Thyroid gland (tissue), 4 donors: ENCODE data around the gene FKBP2.

ENCODE experiments used
- CTCF ChIP-seq, 6 experiments: fragments of 200-600 bp in 3 of 6; fragments of 450-650 bp in 3 of 6; sonication (generic) in 3 of 6; IDR thresholded peaks; one replicate each; pipeline ENCODE4 v1.5.1; 2016 to 2019; ENCODE audit warnings: antibody characterized with exemption in 6 of 6, mild to moderate bottlenecking in 2 of 6, inconsistent platforms in 1 of 6, moderate library complexity in 1 of 6
- POLR2A ChIP-seq, 2 donors: fragments of 450-650 bp; IDR thresholded peaks; one replicate each; pipeline ENCODE4 v1.6.1; 2017; ENCODE audit warnings: antibody characterized with exemption in 2 of 2, mild to moderate bottlenecking in 2 of 2, moderate library complexity in 1 of 2

- TF ChIP-seq POLR2A (IDR thresholded peaks at IDR 0.05): no peak
- no peak for TF ChIP-seq CTCF (IDR thresholded peaks at IDR 0.05)
Observed at GRCh38 chr11:64263947-64264317, 23.0 kb downstream of the FKBP2 start.
